ENCODE measurements around the gene L3MBTL2. TPM values are rescaled to one million over a fixed set of nuclear protein-coding genes. Genes with fewer than 3 reads are reported as not detected.

Gene L3MBTL2
- total RNA-seq, 1 experiment from 2014 or later: 27.0 TPM

DNA sequence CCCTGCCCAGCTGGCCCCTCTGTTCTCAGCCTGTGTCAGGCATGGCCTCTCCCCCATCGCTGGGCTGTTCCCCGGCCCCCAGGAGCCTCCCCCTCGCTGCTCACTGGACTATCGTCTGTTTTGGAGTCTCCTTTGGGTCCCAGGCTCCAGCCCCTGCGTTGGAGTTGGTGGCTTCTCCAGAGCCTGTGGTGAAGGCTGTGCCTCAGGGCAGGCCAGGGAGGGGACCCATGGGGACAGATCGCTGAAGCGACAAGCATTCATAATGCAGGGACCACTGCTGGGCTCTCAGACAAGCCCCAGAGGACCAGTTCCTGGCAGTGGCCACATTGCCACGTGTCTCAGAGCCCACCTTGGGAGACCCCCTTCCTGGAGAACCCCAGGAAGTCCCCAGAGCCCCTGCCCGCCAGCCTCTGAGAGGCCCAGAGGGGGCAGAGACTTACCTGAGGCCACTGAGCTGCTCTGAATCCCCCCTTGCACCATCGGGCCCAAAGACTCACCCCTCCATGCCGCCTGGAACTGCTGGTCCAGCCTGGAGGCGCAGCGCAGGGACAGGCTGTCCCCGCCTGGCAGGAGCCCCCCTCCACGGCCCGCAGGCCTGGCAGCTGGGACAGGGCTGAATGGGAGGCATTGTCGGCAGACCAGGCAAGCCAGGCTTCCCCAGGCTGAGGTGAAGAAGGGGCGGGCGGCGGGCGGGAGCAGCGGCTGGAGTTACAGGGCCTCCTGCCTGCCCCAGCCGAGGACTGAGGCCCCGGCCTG is 35.4 kb downstream of the L3MBTL2 start, which contains the start of gene CHADL:
Gene CHADL (minus strand): TSS at position 555 of the 756 bp plus-strand sequence. CDS start 50 bp downstream, at position 505.
- CTCF ChIA-PET: interaction anchor here (0.6 kb wide), 1 partner anchor 36 kb away, joined by 3 read pairs; no protein-coding TSS in a partner anchor
- TF ChIP-seq, protein P1, sequence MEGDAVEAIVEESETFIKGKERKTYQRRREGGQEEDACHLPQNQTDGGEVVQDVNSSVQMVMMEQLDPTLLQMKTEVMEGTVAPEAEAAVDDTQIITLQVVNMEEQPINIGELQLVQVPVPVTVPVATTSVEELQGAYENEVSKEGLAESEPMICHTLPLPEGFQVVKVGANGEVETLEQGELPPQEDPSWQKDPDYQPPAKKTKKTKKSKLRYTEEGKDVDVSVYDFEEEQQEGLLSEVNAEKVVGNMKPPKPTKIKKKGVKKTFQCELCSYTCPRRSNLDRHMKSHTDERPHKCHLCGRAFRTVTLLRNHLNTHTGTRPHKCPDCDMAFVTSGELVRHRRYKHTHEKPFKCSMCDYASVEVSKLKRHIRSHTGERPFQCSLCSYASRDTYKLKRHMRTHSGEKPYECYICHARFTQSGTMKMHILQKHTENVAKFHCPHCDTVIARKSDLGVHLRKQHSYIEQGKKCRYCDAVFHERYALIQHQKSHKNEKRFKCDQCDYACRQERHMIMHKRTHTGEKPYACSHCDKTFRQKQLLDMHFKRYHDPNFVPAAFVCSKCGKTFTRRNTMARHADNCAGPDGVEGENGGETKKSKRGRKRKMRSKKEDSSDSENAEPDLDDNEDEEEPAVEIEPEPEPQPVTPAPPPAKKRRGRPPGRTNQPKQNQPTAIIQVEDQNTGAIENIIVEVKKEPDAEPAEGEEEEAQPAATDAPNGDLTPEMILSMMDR (IDR thresholded peaks at IDR 0.05; ENCODE audit: unreplicated experiment): no peak
- H3K27ac Mint-ChIP-seq (ENCODE audit: unreplicated experiment): peak within 1 kb of the TSS; percentile 42
- intact Hi-C loops (cut with micrococcal nuclease; ENCODE audit: unreplicated experiment): no loop called here
- H3K36me3 Mint-ChIP-seq (ENCODE audit: insufficient read depth, unreplicated experiment): peaks cover 67% of the 10 kb centered on the region
- no peaks in the 10 kb centered on the region for H3K9me3 Mint-ChIP-seq (ENCODE audit: low read depth, unreplicated experiment)
- no peak within 1 kb of the TSS for H3K4me3 Mint-ChIP-seq (ENCODE audit: low read depth, unreplicated experiment)
- no peaks in the 10 kb centered on the region for H3K4me1 Mint-ChIP-seq (ENCODE audit: low read depth, unreplicated experiment)
- no TSS peak for BruUV-seq (replicated peaks)
- no peak for DNase-seq
- no peaks in the 10 kb centered on the region for H3K27me3 Mint-ChIP-seq (ENCODE audit: unreplicated experiment)

DNA sequence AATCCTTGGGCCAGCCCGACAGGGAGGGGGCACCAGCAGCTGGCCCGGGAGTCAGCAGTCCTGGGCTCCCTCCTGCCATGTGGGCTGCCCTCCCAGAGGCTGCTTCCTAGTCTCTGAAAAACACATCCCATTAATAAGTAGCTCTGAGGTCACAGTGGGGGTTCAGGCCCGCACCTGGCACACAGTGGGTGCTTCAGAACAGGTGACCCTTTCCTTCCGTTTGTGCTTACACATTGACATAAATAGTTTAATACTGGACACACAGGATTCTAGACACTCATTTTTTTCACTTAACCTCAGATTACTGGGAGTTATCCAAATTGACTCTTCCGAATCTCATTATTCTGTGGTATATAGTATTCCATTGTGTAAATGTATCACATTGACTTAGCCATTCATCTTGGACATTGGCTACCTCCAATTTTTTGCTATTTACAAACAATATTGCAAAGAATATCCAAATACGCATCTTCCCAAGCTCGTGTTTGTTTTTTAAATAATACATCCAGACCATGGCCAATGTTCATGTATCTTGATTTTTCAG is 36.1 kb downstream of the L3MBTL2 start:
- intact Hi-C loops (cut with micrococcal nuclease; ENCODE audit: unreplicated experiment): no loop called here
- Mint-ChIP-seq H3K4me3 (ENCODE audit: low read depth, unreplicated experiment) (no peak overlapping the region), H3K27me3 (ENCODE audit: unreplicated experiment) (no peaks in the 10 kb centered on the region), H3K27ac (ENCODE audit: unreplicated experiment) (no peak overlapping the region), H3K36me3 (ENCODE audit: insufficient read depth, unreplicated experiment) (peaks cover 74% of the 10 kb centered on the region), H3K4me1 (ENCODE audit: low read depth, unreplicated experiment) (no peaks in the 10 kb centered on the region), H3K9me3 (ENCODE audit: low read depth, unreplicated experiment) (no peaks in the 10 kb centered on the region)
- CTCF ChIA-PET: interaction anchor here (0.6 to 0.7 kb wide), 2 partner anchors 36 to 396 kb away, joined by 3 to 6 read pairs; no protein-coding TSS in a partner anchor
- DNase-seq: no peak
- BruUV-seq (replicated peaks): TSS peak; percentile 5
- TF ChIP-seq, protein P1 (IDR thresholded peaks at IDR 0.05; ENCODE audit: unreplicated experiment): no peak

DNA sequence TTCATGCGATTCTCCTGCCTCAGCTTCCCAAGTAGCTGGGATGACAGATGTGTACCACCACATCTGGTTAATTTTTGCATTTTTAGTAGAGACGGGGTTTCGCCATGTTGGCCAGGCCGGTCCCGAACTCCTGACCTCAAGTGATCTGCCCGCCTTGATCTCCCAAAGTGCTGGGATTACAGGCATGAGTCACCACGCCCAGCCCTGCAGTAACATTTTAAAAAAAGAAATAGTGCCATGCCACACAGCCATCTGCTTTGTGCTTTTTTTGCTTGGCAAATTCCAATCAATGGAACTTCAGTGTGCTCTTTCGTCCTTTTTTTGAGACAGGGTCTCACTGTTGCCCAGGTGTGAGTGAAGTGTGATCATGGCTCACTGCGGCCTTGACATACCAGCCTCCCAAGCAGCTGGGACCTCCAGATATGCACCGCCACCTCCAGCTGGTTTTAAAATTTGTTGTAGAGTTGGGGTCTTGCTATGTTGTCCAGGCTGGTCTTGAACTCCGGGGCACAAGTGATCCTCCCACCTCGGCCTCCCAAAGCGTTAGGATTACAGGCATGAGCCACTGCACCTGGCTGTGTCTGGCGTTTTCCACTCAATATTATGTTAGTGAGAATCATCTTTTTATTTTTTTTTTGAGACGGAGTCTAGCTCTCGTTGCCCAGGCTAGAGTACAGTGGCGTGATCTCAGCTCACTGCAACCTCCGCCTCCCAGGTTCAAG is 37.4 kb downstream of the L3MBTL2 start:
- no peak for DNase-seq
- H3K9me3 Mint-ChIP-seq (ENCODE audit: low read depth, unreplicated experiment): no peaks in the 10 kb centered on the region
- no peaks in the 10 kb centered on the region for H3K4me1 Mint-ChIP-seq (ENCODE audit: low read depth, unreplicated experiment)
- TF ChIP-seq, protein P1 (IDR thresholded peaks at IDR 0.05; ENCODE audit: unreplicated experiment): no peak
- no peaks in the 10 kb centered on the region for H3K27me3 Mint-ChIP-seq (ENCODE audit: unreplicated experiment)
- BruUV-seq (replicated peaks): no TSS peak
- no peak overlapping the region for H3K27ac Mint-ChIP-seq (ENCODE audit: unreplicated experiment)
- H3K36me3 Mint-ChIP-seq (ENCODE audit: insufficient read depth, unreplicated experiment): peaks cover 78% of the 10 kb centered on the region
- H3K4me3 Mint-ChIP-seq (ENCODE audit: low read depth, unreplicated experiment): no peak overlapping the region
- CTCF ChIA-PET: no interaction called here
- intact Hi-C loops (cut with micrococcal nuclease; ENCODE audit: unreplicated experiment): no loop called here

DNA sequence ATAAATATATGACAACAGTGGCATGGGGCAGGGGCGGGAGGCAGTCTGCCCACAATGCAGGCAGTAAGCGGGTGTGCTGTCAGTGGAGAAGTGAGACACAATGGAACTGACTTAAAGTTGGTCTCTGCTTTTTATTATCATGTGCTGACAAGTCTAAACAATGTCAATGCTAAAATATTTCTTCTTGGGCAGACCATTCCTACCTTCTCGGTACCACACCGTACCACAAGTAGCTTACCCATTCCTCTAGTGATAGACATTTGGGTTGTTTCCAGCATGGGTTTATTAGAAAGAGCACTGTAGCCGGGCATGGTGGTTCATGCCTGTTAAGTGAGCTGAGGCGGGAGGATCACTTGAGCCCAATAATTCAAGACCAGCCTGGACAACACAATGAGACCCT is 38.2 kb downstream of the L3MBTL2 start:
- no peak for DNase-seq
- Mint-ChIP-seq H3K9me3 (ENCODE audit: low read depth, unreplicated experiment) (no peaks in the 10 kb centered on the region), H3K36me3 (ENCODE audit: insufficient read depth, unreplicated experiment) (peaks cover 85% of the 10 kb centered on the region), H3K27ac (ENCODE audit: unreplicated experiment) (no peak overlapping the region), H3K4me3 (ENCODE audit: low read depth, unreplicated experiment) (no peak overlapping the region), H3K4me1 (ENCODE audit: low read depth, unreplicated experiment) (no peaks in the 10 kb centered on the region), H3K27me3 (ENCODE audit: unreplicated experiment) (no peaks in the 10 kb centered on the region)
- CTCF ChIA-PET: no interaction called here
- intact Hi-C loops (cut with micrococcal nuclease; ENCODE audit: unreplicated experiment): no loop called here
- TF ChIP-seq, protein P1 (IDR thresholded peaks at IDR 0.05; ENCODE audit: unreplicated experiment): no peak
- no TSS peak for BruUV-seq (replicated peaks)
